SK-N-SH (cell line): ENCODE results near the gene ATP2B1. TPM values are rescaled to one million over a fixed set of nuclear protein-coding genes. Genes with fewer than 3 reads are reported as not detected.

Experiments used
- CTCF ChIA-PET: fragments of 300-600, 350-600 bp; formaldehyde crosslinking; extraction: SDS; loops from one replicate; lab custom pipeline; 2021; lab: Yijun Ruan, JAX
- POLR2A ChIA-PET: fragments of 350-600 bp; sonication (Branson Sonifier 250); formaldehyde crosslinking; extraction: SDS; loops from one replicate; lab custom pipeline; 2020; ENCODE audit warnings: antibody characterized with exemption, inconsistent platforms; lab: Yijun Ruan, JAX
- DNase-seq: peaks from one replicate; pipeline ENCODE4 v3.0.0; 2012
- H2AFZ ChIP-seq: fragments of 200-600 bp; sonication (generic); 2 replicates; pipeline ENCODE4 v1.8.1; 2016; ENCODE audit warnings: antibody characterized with exemption, mild to moderate bottlenecking, low read depth
- H3F3A ChIP-seq: fragments of 200-600 bp; sonication (generic); replicated peaks from 2 replicates; pipeline ENCODE3; 2016; ENCODE audit warnings: antibody characterized with exemption, mild to moderate bottlenecking; ENCODE audit not compliant: insufficient read depth
- H3K27ac ChIP-seq, 2 experiments: fragments of 200-500 bp in 1 of 2; fragments of 200-600 bp in 1 of 2; sonication (Bioruptor generic) in 1 of 2; sonication (generic), shearing (Covaris generic) in 1 of 2; 2 replicates each; pipeline versions ENCODE4 v1.5.1 to v1.6.1; 2014 to 2016; ENCODE audit warnings: low read depth in 2 of 2, inconsistent platforms in 1 of 2, low read length in 1 of 2, mild to moderate bottlenecking in 1 of 2, mixed read lengths in 1 of 2
- H3K27me3 ChIP-seq: fragments of 200-600 bp; sonication (generic), shearing (Covaris generic); 2 replicates; pipeline ENCODE4 v1.6.1; 2016; ENCODE audit warnings: mixed run types; ENCODE audit not compliant: insufficient read depth
- H3K36me3 ChIP-seq, 2 experiments: fragments of 200-500 bp in 1 of 2; fragments of 200-600 bp in 1 of 2; sonication (Bioruptor generic) in 1 of 2; sonication (generic) in 1 of 2; replicated peaks in 1 of 2; 2 replicates each; pipeline versions ENCODE3 to v1.5.1; 2014 to 2016; ENCODE audit warnings: low read length in 1 of 2, mild to moderate bottlenecking in 1 of 2; ENCODE audit not compliant: insufficient read depth in 2 of 2, control insufficient read depth in 1 of 2
- H3K4me1 ChIP-seq, 2 experiments: fragments of 200-500 bp in 1 of 2; fragments of 200-600 bp in 1 of 2; sonication (Bioruptor generic) in 1 of 2; sonication (generic), shearing (Covaris generic) in 1 of 2; 2 replicates each; pipeline versions ENCODE4 v1.5.1 to v1.6.1; 2014 to 2016; ENCODE audit warnings: low read depth in 1 of 2, low read length in 1 of 2, mixed run types in 1 of 2; ENCODE audit not compliant: insufficient read depth in 2 of 2, control insufficient read depth in 1 of 2
- H3K4me2 ChIP-seq: fragments of 200-600 bp; sonication (generic), shearing (Covaris generic); 2 replicates; pipeline ENCODE4 v1.6.1; 2017; ENCODE audit warnings: mixed run types
- H3K4me3 ChIP-seq, 2 experiments: fragments of 200-500 bp in 1 of 2; fragments of 200-600 bp in 1 of 2; sonication (Bioruptor generic) in 1 of 2; sonication (generic), shearing (Covaris generic) in 1 of 2; 2 replicates each; pipeline versions ENCODE4 v1.5.1 to v1.8.1; 2014 to 2016; ENCODE audit warnings: low read depth in 2 of 2, inconsistent platforms in 1 of 2, low read length in 1 of 2, mild to moderate bottlenecking in 1 of 2, mixed read lengths in 1 of 2, moderate library complexity in 1 of 2
- H3K79me2 ChIP-seq: fragments of 200-600 bp; sonication (generic); 2 replicates; pipeline ENCODE4 v1.8.1; 2017; ENCODE audit warnings: mild to moderate bottlenecking; ENCODE audit not compliant: insufficient read depth
- H3K9ac ChIP-seq: fragments of 200-600 bp; sonication (generic); 2 replicates; pipeline ENCODE4 v1.6.1; 2017; ENCODE audit warnings: mixed run types
- H3K9me2 ChIP-seq: fragments of 200-600 bp; sonication (generic); 2 replicates; pipeline ENCODE4 v1.6.1; 2017; ENCODE audit warnings: mixed run types
- H3K9me3 ChIP-seq: fragments of 200-600 bp; sonication (generic); 2 replicates; pipeline ENCODE4 v1.6.1; 2017; ENCODE audit warnings: mixed run types, mild to moderate bottlenecking, moderate library complexity
- H4K20me1 ChIP-seq: fragments of 200-600 bp; sonication (generic); 2 replicates; pipeline ENCODE4 v1.6.1; 2017; ENCODE audit warnings: mild to moderate bottlenecking, mixed run types; ENCODE audit not compliant: insufficient read depth
- ELF1 ChIP-seq: IDR thresholded peaks from 2 replicates; pipeline ENCODE4 v1.4.0; 2012
- FOSL2 ChIP-seq: IDR thresholded peaks from 2 replicates; pipeline ENCODE4 v1.4.0; 2012; ENCODE audit warnings: low read depth, mild to moderate bottlenecking, moderate library complexity, borderline replicate concordance
- FOXJ3 ChIP-seq: sonication (generic); formaldehyde crosslinking; IDR thresholded peaks from 2 replicates; pipeline ENCODE4 v1.5.1; 2020; ENCODE audit warnings: mild to moderate bottlenecking, missing genetic modification reagents
- IRF3 ChIP-seq: fragments of 150-350 bp; IDR thresholded peaks from 2 replicates; pipeline ENCODE4 v1.6.1; 2016; ENCODE audit warnings: mild to moderate bottlenecking, low read depth, low read length
- JUND ChIP-seq: IDR thresholded peaks from 2 replicates; pipeline ENCODE4 v1.4.0; 2012
- POLR2AphosphoS5 ChIP-seq: IDR thresholded peaks from 2 replicates; pipeline ENCODE4 v1.6.1; 2012; ENCODE audit warnings: low read depth, low read length
- RCOR1 ChIP-seq: fragments of 150-350 bp; IDR thresholded peaks from 2 replicates; pipeline ENCODE4 v1.6.1; 2017; ENCODE audit warnings: antibody characterized with exemption, low read length
- RFX5 ChIP-seq: IDR thresholded peaks from 2 replicates; pipeline ENCODE4 v1.6.1; 2012; ENCODE audit warnings: mild to moderate bottlenecking, improper control_type of control experiment, low read length
- SMC3 ChIP-seq: IDR thresholded peaks from 2 replicates; pipeline ENCODE4 v1.6.1; 2012; ENCODE audit warnings: low read depth, low read length, improper control_type of control experiment
- WGBS: methylation state at CpG from one replicate; pipeline ENCODE4 v1.1.6; 2017; ENCODE audit warnings: low lambda C conversion rate; 5-methylcytosine and 5-hydroxymethylcytosine counted together
- polyA plus RNA-seq, 3 experiments: library from polyadenylated mRNA; depleted of rRNA; stranded (reverse); fragments of >200 nt; gene quantifications; 2 replicates each; pipeline ENCODE4 v1.2.3, GENCODE V29; 2012
- TF ChIP-seq, protein P1 (sequence below): IDR thresholded peaks from 2 replicates; pipeline ENCODE4; 2012
- TF ChIP-seq, protein P2 (sequence below): fragments of 200-600 bp; sonication (generic); IDR thresholded peaks from 2 replicates; pipeline ENCODE4 v1.6.1; 2017; ENCODE audit warnings: antibody characterized with exemption, mild to moderate bottlenecking, moderate library complexity

The ATP2B1 gene
- polyA plus RNA-seq, 1 of the 3 experiments (the other 2 are of a cell fraction), result 4.3 TPM

DNA sequence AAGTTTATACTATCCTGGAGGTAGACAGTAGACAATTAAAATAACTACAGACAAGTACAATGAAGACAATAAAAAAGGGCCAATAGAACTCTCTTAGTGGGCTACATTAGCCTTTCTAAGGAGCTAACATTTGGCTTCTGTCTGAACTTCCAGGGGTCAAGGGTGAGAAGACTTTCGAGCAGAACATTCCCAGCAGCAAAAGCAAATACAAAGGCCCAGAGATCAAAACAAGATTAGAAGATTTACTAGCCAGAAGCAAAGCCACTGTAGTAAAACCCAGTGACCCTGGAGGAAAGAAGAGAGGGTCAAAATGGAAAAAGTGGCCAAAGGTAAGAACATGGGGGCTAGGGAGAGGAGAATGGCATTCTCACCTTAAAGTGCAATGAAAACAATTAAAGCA lies 63.2 kb downstream of the ATP2B1 start:
- H3K4me2 ChIP-seq, result no peak overlapping the region
- POLR2A ChIA-PET, result no interaction called here
- 88% methylated on average over 1 of the region's 1 CpG for WGBS

DNA sequence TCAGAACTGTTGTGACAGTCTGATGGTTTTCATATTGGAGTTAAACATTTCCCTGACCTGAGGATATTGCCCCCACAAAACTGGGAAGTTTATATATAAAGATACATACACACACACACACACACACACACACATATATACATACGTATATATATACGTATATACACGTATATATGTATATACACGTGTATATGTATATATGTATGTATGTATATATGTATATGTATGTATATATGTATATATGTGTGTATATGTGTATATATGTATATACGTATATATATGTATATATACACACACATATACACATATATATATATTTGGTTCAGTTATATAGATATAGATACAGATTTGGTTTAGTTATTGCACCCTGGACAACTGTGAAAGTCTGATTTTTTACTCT lies 65.7 kb downstream of the ATP2B1 start:
- no peak overlapping the region for H3K27ac ChIP-seq
- H3K9ac ChIP-seq, result no peak overlapping the region
- H3K4me3 ChIP-seq, result no peak overlapping the region
- H2AFZ ChIP-seq, result no peak overlapping the region
- H3K79me2 ChIP-seq, result no peaks in the 10 kb centered on the region
- POLR2A ChIA-PET, result no interaction called here
- no peak overlapping the region for H3K4me2 ChIP-seq
- no peak for TF ChIP-seq JUND
- no peak for TF ChIP-seq ELF1
- TF ChIP-seq FOSL2, result no peak
- TF ChIP-seq SMC3, result no peak
- no peak for TF ChIP-seq IRF3
- TF ChIP-seq RCOR1, result no peak
- TF ChIP-seq, all 33 proteins: peak for 0
- no peaks in the 10 kb centered on the region for H3K9me2 ChIP-seq
- H3K4me1 ChIP-seq, result no peaks in the 10 kb centered on the region; a peak in 1 of 4 replicates
- no peak for DNase-seq
- H3K36me3 ChIP-seq, result peaks cover 8 to 10% of the 10 kb centered on the region in 2 experiments
- H4K20me1 ChIP-seq, result no peaks in the 10 kb centered on the region
- H3F3A ChIP-seq, result no peaks in the 10 kb centered on the region
- no peaks in the 10 kb centered on the region for H3K9me3 ChIP-seq
- no peaks in the 10 kb centered on the region for H3K27me3 ChIP-seq
- 88% methylated on average over 5 of the region's 5 CpGs for WGBS
- CTCF ChIA-PET, result interaction anchor here (0.6 kb wide), 1 partner anchor 1070 kb away, joined by 4 read pairs; no protein-coding TSS in a partner anchor

More for the DNA sequence above, 63.2 kb downstream of the ATP2B1 start:
- CTCF ChIA-PET, result no interaction called here
- Histone ChIP-seq H4K20me1 (no peaks in the 10 kb centered on the region), H3K36me3 (peaks cover 8 to 10% of the 10 kb centered on the region in 2 experiments), H3K9me2 (no peaks in the 10 kb centered on the region), H2AFZ (no peak overlapping the region), H3K9ac (no peak overlapping the region), H3K4me1 (no peaks in the 10 kb centered on the region; a peak in 2 of 4 replicates), H3K27me3 (no peaks in the 10 kb centered on the region), H3K79me2 (no peaks in the 10 kb centered on the region), H3K4me3 (no peak overlapping the region), H3F3A (no peaks in the 10 kb centered on the region), H3K9me3 (no peaks in the 10 kb centered on the region), H3K27ac (no peak overlapping the region)
- TF ChIP-seq RFX5 (no peak), POLR2AphosphoS5 (no peak), FOXJ3 (no peak), ELF1 (no peak), SMC3 (no peak)
- TF ChIP-seq, protein P1, sequence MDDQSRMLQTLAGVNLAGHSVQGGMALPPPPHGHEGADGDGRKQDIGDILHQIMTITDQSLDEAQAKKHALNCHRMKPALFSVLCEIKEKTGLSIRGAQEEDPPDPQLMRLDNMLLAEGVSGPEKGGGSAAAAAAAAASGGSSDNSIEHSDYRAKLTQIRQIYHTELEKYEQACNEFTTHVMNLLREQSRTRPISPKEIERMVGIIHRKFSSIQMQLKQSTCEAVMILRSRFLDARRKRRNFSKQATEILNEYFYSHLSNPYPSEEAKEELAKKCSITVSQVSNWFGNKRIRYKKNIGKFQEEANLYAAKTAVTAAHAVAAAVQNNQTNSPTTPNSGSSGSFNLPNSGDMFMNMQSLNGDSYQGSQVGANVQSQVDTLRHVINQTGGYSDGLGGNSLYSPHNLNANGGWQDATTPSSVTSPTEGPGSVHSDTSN, result no peak
- TF ChIP-seq, protein P2, sequence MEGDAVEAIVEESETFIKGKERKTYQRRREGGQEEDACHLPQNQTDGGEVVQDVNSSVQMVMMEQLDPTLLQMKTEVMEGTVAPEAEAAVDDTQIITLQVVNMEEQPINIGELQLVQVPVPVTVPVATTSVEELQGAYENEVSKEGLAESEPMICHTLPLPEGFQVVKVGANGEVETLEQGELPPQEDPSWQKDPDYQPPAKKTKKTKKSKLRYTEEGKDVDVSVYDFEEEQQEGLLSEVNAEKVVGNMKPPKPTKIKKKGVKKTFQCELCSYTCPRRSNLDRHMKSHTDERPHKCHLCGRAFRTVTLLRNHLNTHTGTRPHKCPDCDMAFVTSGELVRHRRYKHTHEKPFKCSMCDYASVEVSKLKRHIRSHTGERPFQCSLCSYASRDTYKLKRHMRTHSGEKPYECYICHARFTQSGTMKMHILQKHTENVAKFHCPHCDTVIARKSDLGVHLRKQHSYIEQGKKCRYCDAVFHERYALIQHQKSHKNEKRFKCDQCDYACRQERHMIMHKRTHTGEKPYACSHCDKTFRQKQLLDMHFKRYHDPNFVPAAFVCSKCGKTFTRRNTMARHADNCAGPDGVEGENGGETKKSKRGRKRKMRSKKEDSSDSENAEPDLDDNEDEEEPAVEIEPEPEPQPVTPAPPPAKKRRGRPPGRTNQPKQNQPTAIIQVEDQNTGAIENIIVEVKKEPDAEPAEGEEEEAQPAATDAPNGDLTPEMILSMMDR, result no peak
- DNase-seq, result no peak
